HT1080 (cell line): ENCODE measurements around the gene FAM168A. TPM values are rescaled to one million over a fixed set of nuclear protein-coding genes. Genes with fewer than 3 reads are reported as not detected.

ENCODE experiments used
- DNase-seq: peaks from one replicate; pipeline ENCODE4 v3.0.0-alpha.2; 2015; ENCODE audit warnings: low read depth
- total RNA-seq: library from RNA; depleted of rRNA; stranded (reverse); fragments of >200 nt; shearing (Covaris generic); gene quantifications from 2 replicates; pipeline ENCODE4 v1.2.3, GENCODE V29; 2014

The FAM168A gene
- total RNA-seq, 1 experiment from 2014 or later = 20.3 TPM

DNA sequence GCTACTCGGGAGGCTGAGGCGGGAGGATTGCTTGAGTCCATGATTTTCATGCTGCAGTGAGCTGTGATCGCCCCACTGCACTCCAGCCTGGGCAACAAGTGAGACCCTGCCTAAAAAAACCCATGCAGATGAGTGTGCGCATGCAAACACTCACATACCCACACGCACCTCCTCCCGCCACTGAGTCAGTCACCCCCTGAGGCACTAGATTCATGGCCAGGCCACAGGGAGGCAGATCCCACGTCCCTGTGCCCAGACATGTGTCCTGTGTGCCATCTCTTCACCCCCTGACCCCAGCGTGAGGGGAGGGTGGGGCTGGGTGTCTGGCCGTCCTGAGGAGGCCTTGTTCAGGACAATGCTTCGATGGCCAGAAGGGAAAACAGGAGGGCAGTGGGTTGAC lies 206.2 kb downstream of the FAM168A start:
- no peak for DNase-seq

DNA sequence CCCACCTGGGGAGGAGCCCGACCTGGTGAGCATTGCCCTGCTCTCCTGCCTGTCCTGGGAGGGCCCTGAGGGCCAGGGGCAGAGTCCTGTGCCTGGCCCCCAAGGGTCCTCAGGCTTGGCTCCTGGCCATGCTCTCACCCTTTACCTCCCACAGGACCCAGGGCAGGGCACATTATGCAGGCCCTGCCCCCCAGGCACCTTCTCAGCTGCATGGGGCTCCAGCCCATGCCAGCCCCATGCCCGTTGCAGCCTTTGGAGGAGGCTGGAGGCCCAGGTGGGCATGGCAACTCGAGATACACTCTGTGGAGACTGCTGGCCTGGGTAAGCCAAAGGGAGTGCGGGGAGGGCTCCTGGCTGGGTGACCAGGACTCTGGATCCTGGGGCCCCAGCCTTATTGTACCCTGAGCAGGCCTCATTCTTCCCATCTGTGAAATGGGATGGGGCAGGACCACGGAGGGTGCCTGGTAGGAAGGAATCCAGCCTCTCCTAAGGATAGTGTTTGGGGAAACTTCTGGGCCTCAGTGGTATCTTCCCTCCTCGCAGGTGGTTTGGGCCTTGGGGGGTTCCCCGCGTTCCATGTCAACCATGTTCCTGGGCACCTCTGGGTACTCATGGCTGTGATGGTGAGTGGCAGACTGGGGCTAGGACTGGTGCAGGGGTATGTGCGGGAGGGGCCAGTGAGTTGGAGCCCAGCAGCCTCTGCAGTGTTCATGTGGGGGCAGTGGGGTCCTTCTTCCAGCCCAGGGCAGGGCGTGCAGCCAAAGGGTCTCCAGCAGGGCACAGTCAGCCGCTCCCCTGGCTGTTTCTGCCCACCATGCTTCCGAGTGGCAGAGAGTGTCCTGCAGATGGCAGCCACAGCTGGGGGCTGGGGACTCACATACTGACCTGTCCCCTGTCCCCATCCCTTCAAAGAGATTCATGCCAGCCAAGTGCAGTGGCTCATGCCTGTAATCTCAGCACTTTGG lies 207.0 kb downstream of the FAM168A start:
- no peak for DNase-seq

DNA sequence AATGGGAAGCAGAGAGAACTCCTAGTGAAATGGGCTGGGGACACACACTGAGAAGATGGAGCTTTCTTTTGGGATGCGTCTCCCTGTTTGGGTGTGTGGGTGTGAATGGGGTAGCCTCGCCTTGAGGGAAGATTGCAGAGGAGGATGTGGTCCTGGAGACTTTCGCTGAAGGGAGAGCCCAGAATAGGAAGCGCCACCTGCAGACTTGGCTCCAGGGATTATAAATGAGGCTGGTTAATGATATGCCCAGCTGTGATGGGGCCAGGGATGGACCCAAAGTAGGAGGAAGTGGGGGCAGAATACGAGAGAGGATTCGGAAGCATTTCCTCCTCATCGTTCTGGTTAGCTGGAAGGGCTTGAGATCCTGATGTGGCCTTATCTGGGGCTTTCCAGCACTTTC lies 208.0 kb downstream of the FAM168A start:
- DNase-seq = no peak

DNA sequence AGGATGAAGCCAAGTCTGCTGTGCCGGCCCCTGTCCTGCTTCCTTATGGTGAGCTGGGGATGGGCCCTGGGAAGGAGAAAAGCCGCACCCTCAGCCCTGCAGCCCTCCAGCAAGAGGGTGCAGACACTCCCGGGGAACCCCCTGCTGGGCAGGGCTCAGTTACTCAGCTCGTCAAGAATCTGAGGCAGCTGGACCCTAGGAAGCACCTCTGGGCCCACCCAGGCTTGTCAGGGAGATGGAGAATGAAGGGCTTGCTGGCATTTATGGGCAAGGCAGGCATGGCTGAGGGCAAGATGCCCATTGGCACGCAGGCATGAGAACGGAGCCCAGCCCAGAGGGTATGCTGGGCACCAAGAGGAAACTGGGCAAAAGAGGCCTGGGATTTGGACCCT lies 208.8 kb downstream of the FAM168A start:
- no peak for DNase-seq

DNA sequence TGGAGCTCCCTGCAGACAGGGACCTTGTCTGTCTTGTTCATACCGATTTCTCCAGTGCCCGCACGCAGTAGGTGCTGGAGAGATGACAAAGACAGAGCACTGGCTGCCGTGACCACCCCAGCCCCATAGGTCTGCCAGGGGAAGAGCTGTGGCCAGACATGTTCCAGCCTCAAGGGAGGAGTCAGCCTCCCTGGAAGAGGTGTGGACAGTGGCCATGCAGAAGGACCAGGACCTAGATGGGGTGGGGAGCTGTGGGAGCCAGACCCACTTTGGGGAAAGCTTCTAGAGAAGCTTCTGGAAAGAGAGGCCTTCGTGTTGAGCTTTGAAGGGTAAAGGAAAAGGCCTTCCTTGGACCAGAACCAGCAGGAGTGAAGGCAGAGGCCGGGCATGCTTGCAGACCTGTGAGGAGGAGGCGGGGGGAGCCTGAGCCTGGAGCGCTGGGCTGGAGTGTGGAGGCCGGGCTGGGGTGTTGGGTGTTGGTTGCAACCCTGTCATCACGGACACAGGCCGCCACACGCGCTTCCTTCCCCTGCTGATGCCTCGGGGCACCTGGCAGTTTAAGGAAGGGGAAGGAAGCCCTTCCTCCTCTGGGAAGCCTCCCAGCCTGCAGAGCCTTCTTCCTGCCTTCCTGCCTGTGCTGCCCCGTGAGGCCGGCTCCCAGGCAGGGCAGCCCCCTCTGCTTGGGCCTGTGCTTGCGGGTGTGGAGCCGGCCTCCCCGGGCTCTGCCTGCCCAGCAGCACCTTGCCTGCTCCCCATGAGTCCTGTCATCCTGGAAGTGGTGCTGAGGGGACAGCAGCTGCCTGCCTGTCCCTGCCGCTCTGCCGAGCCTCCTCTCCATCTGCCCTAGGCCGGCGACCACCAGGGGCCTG lies 209.4 kb downstream of the FAM168A start:
- DNase-seq = no peak

DNA sequence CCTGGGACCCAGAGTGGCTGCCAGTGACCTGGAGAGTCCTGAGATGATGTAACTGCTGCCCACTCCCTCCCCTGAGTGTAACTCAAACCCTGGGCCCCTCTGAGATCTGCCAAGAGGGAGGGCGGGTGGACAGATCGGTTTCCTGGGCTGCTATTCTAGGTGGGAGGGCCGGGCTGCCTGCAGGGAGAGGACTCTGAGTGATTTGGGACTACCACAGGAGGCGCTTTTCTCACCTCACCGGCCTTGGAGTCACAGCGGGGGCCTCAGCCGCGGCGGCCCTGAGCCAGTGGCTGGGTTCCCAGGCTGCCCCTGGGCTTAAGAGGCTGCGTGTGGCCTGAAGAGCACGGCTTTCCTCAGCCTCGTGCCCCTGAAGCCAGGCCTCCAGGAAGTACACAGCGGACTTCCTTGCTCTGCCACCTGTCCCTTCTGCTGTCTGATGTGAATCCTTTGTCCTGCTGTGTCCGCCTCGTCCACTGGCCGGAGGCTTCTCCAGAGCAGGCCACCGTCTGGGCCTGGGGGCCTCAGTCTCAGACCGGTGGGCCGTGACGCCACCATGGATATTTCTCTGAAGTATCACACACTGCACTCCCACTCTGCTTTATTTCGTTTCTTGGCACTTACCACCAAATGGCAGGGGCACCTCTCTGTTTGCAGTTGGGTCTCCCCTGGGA lies 210.2 kb downstream of the FAM168A start:
- DNase-seq = no peak

DNA sequence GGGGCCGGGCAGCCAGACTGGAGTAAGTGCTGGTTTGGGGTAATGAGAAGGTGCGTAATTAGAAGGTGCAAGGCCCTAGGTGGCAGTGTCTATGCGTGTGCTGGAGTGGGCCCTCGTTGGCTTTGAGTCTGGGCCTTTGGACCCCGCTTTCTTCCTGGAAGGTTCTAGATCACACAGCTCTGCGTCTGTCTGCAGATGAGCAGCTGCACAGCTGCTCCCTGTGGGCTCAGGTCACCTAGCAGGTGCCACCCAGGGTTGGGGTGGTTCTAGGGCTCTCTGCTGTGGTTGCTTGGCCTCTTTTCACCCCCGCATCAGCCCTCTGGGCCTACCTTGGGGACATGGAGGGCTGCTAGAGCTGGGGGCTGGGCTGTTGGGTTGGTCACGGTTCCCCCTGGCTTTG lies 211.4 kb downstream of the FAM168A start:
- DNase-seq = no peak

DNA sequence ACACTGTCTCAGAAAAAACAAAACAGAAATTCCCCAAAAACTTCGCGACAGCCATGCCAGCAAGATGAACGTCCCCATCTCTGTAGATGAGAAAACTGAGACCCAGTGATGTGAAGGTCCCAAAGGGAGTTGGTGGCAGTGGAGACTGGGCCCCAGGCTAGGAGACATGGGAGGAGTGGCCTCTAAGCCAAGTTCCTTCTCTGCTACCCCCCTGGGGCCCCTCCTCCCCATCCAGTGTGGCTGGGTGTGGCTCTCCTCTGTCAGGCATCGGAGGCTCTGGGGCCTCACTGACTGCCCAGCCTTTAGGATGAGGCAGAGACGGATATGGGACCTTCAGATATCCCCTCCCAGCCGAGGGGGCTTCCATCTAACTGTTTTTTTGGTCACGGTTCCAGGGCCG lies 211.9 kb downstream of the FAM168A start:
- DNase-seq = no peak

DNA sequence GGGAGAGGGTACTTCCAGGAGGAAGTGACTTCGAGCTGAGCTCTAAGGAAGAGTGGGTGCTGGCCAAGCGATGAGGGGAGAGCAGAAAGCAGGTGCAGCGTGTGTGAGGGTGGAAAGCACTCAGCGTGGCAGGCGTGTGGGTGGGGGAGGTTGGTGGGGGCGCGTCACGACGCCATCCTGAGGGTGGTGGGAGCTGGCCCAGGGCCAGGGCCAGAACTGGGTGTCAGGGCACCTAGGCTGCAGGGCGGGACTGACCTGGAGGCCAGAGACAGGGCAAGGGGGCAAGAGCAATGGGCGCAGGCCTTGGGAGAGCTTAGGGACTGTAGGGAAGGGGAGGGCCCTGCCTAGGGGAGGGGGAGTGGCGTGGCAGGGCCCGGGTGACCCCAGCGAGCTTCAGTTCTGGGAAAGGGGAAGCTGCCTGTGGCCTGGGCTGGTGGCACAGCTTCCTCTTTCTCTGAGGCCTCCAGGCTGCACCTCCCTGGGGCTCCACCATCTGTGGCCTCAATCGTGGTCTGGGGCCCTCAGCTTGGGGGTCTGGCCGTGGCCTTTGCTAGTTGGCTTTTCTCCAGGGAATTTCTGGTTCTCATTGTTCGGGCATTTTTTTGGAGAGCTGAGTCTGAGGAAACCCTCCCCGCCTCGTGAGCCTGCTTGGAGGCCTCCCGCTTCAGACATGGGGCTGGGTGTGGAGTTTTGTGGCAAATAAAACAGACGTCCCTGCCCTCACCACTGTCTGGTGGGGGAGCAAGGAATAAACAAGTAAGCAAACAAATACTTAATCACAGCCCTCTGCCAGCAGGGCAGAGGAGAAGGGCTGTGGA lies 212.8 kb downstream of the FAM168A start:
- no peak for DNase-seq

DNA sequence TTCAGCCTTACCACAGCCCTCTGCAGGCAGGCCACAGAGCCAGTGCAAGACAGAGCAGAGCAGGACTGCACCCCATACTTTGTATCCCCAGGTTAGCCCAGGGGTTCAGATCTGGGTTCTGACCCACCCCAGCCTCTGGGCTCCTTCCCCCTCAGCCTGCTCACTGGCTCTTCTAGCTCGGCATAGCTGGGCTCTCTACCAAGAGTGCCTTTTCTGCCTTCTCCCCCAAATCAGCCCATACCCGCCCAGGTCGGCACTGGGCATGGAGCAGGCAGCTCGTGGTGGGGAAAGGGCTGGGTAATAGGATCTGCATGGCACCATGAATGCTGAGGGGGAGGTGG lies 213.4 kb downstream of the FAM168A start:
- no peak for DNase-seq

DNA sequence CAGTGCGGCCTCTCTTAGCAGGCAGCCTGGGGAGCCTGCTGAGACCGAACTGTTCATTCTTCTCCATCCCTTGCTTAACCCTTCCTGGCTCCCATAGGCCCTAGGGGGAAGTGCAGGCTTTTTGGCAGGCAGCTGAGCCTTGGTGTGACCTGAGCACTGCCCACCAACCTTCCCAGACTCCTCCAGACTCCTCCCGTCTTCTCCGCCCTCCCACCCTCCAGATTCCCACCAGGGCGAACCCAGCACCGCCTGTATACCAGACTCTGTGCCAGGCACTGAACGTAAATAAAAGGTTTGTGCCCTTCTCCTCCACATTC lies 213.8 kb downstream of the FAM168A start:
- DNase-seq = no peak

DNA sequence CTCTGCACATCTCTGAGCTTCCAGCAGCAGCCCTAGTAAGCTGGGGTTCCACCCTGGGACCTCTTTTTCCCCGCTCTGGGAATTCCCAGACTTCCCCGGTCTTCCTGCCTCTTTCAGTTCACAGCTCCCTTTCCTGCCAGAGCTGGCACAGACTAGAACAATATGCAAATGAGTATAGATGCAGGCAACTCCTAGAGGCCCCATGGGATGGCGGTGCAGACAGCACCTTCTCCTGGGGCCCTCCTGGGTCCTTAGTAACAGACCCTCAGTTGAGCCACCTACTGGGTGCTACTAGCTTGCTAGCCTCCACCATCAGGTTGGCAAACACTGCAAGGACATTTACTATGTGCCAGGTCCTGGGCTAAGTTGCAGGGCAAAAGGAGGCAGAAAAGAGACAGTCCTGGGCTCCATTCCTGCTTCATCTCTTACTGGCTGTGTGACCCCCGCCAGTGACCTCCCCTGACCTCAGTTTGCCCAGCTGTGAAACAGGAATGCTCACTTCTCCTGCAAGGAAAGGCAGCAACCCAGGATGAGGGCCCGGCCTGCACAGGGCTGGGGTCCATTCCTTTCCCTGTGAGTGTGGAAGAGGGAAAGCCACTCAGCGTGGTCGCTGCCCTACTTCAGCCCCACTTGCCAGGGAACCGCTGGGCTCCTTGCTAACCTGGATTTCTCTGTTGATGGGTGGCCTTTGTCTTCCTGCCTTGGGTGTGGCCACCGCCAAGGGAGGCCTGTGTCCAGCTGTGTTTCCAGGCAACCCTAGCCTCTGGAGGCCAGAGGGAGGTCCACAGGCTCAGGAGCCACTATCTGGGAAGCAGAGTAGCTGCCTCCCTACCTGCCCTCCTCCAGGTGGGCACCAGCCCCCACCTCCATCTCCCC lies 214.4 kb downstream of the FAM168A start:
- DNase-seq = no peak

DNA sequence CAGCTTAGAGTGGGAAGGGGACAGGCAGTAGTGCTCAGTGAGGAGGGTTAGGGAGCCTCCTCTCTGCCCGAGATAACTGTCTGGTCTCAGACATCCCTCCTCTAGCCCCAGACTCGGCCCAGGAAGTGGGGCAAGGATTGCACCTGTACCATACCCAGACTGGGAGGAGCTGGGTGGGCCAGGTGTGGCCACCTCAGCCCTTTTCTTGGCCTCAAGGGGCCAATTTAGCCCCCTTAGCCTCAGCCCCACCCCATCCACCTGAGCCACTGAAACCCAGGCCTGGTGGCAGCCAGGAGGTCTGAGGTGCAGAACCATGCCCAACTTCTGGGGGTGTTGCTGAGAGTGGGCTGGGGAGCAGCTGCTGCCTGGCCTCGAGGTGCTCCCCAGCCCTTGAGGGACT lies 215.2 kb downstream of the FAM168A start:
- no peak for DNase-seq

DNA sequence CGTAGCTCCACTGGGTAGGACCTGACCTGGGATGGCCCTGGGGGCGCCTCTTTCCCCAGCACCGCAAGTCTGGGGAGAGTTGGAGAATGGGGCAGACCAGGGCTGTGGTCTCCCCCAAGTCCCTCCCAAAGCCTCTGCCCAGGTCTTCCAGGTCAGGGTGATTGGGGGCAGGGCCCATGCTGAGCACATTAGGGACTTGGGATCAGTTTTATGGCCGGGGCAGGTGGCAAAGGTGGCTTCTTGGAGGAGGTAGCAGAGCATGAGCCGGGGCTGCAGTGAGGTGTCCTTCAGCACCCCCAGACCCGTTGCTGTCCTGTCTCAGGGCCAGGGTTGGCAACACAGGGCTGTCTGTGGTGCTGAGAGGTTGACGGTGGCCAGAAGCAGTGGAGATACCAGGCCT lies 215.7 kb downstream of the FAM168A start:
- no peak for DNase-seq

DNA sequence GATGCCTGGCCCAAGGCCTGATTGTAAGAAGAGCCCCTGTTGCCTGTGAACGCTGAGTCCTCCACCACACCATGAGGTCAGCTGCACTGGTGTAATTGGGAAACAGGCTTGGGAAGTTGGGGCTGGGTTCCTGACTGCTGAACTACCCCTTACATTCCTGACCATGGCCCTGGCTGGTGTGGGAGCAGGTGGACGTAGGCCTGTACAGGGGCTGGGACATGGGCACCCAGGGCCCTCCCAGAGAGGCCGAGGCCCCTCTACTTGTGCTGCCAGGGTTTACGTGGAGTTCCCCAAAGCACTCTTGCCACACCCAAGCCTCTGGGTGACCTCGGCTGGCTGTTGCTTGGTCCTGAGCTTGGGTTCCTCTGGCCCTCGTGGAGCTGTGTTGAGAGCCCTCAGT lies 216.3 kb downstream of the FAM168A start:
- DNase-seq = no peak

DNA sequence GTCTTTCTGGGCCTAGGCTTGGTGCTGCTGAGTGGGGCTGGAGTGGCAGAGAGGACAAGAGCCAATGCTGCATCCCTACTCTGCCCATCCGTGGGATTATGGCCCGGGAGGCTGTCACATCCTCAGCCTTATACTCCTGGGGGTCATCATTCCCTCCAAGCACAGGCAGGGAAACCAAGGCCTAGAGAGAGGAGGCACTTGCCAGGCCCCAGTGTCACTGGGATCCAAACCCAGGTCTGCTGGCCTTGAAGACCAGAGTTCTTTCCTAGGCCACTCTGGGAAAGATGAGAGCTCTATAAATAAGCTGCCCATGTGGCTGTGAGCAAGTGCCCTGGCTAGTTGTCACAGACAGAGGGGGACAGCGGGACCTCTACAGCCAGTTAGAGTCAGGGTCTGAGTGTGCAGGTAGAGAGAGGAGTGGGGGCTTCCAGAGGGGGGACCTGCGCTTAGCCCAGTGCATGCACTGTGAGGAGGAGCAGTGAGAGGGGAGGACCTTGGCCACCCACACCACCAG lies 217.0 kb downstream of the FAM168A start:
- no peak for DNase-seq

DNA sequence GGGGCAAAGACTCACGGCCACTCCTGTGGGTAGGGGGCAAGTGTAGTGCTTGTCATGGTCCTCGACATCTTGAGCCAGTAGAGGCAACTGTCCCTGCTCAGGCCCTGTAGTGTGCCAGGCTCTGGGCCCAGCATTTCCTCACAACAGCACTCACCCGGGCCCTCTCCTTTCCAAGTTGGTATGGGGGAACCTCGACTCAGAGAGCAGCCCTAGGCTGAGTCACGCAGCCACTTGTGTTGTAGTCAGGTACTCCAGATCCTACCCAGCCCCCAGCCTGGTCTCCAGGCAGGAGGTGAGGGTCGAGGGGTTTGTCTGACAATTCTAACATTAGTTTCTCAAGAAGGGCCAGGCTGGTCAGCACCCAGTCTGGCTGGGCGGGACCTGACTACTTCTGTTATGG lies 217.6 kb downstream of the FAM168A start:
- no peak for DNase-seq

DNA sequence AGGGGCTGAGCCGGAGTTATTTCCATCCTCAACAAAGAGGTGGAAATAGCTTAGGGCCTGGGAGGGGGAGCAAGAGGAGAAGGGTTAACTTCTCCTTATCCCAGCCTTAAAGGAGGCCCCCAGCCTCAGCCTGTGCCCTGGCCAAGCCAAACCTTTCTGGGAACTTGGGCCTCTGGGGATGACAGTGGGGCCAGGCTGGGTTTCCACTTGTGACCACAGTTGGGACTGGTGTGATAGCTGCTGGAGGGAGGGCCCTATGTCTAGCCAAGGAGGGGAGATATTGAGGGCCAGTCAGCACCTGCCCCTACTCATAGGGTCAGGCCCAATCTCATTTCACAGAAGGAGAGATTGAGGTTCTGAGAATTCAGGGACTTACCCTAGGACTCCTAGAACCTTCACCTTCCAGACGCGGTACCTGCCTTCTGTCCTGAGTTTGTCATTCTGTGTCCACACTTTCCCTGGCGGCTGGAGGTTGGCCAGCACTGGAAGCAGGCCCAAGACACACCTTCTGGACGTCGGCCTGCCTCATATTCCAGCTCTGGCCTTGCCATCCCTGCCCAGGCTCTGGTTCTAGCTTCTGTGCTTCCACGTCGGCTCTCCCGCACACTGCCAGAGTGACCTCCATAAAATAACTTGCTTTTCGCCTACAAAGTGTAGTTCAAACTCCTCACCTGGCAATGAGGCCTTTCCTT lies 218.6 kb downstream of the FAM168A start:
- no peak for DNase-seq
